Activated CD8-positive, alpha-beta memory T cell treated with anti-CD3 and anti-CD28 coated beads for 36 hours (primary cell): ENCODE data around the gene MRPS21. TPM values are rescaled to one million over a fixed set of nuclear protein-coding genes. Genes with fewer than 3 reads are reported as not detected.

Source experiments
- CTCF ChIA-PET: fragments of 350-600 bp; sonication (Branson Sonifier 250); formaldehyde crosslinking; loops from one replicate; lab custom pipeline; 2021; ENCODE audit warnings: antibody characterized with exemption; lab: Charles Lee
- POLR2A ChIA-PET: fragments of 350-600 bp; sonication (Branson Sonifier 250); formaldehyde crosslinking; loops from one replicate; lab custom pipeline; 2021; ENCODE audit warnings: antibody characterized with exemption; lab: Charles Lee
- total RNA-seq, 2 experiments: library from RNA; stranded (reverse); gene quantifications; one replicate each; pipeline ENCODE4 v1.2.3, GENCODE V29; 2021

Gene MRPS21
- total RNA-seq, 2 experiments from 2014 or later, result 78.1 to 79.1 TPM

GRCh38 chr1:150321826-150322166 lies 28.1 kb downstream of the MRPS21 start:
- POLR2A ChIA-PET, result interaction anchor here (0.6 to 1.6 kb wide), 5 partner anchors 41 to 251 kb away, joined by 3 to 8 read pairs (median 3); partner anchors contain the start of gene RPRD2

GRCh38 chr1:150322310-150322709 lies 28.6 kb downstream of the MRPS21 start:
- ChIA-PET CTCF (interaction anchor here (0.7 to 1.2 kb wide), 2 partner anchors 10 to 293 kb away, joined by 3 read pairs; no protein-coding TSS in a partner anchor), POLR2A (interaction anchor here (0.5 to 1.6 kb wide), 8 partner anchors 9 to 298 kb away, joined by 3 to 8 read pairs (median 5); partner anchors contain the start of gene RPRD2)

More at GRCh38 chr1:150321826-150322166, 28.1 kb downstream of the MRPS21 start:
- CTCF ChIA-PET, result interaction anchor here (1.2 kb wide), 1 partner anchor 10 kb away, joined by 3 read pairs; no protein-coding TSS in a partner anchor

GRCh38 chr1:150332651-150333290 lies 39.1 kb downstream of the MRPS21 start:
- CTCF ChIA-PET, result interaction anchor here (0.7 to 1.6 kb wide), 2 partner anchors 10 to 231 kb away, joined by 3 read pairs; no protein-coding TSS in a partner anchor
- POLR2A ChIA-PET, result no interaction called here

GRCh38 chr1:150346316-150346715 lies 52.7 kb downstream of the MRPS21 start:
- ChIA-PET POLR2A (interaction anchor here (0.6 to 0.9 kb wide), 3 partner anchors 8 to 610 kb away, joined by 3 to 7 read pairs (median 3); partner anchors contain the start of gene FALEC), CTCF (interaction anchor here (1.6 kb wide), 1 partner anchor 17 kb away, joined by 3 read pairs; the partner anchor contains the start of gene RPRD2)

- CTCF ChIA-PET, result interaction anchor here (0.6 kb wide), 1 partner anchor 48 kb away, joined by 4 read pairs; no protein-coding TSS in a partner anchor
- POLR2A ChIA-PET, result no interaction called here
Observed at GRCh38 chr1:150352866-150353265, 59.2 kb downstream of the MRPS21 start.

Other genes starting within 250 kb of the MRPS21 start
- gene VPS45, start 226.1 kb upstream of the MRPS21 start, total RNA-seq, result 10 to 100 TPM; 25.7 to 27.0 TPM
- gene PLEKHO1, start 143.9 kb upstream of the MRPS21 start, total RNA-seq, result 10 to 100 TPM; 34.2 to 35.0 TPM
- 100 to 1,000 TPM; 161 TPM for gene ANP32E, start 57.7 kb upstream of the MRPS21 start, total RNA-seq
- not detected for gene CA14, start 36.1 kb upstream of the MRPS21 start, total RNA-seq
- gene APH1A, start 24.8 kb upstream of the MRPS21 start, total RNA-seq, result 100 to 1,000 TPM; 129 TPM
- gene C1orf54, start 21.1 kb upstream of the MRPS21 start, total RNA-seq, result 1 to 10 TPM in 1 of 2 experiments, under 1 TPM in 1; 0.61 to 1.1 TPM
- 1 to 10 TPM; 5.2 to 7.3 TPM for gene CIART, start 11.3 kb upstream of the MRPS21 start, total RNA-seq
- 10 to 100 TPM; 66.5 to 68.9 TPM for gene PRPF3, start 27.7 kb downstream of the MRPS21 start, total RNA-seq
- 10 to 100 TPM; 20.1 to 20.4 TPM for gene RPRD2, start 70.3 kb downstream of the MRPS21 start, total RNA-seq
- 10 to 100 TPM; 53.5 to 56.2 TPM for gene TARS2, start 193.6 kb downstream of the MRPS21 start, total RNA-seq
- 1 to 10 TPM; 1.3 to 1.5 TPM for gene ECM1, start 214.2 kb downstream of the MRPS21 start, total RNA-seq
- under 1 TPM in 1 of 2 experiments, not detected in 1; 0.55 TPM for gene FALEC, start 221.9 kb downstream of the MRPS21 start, total RNA-seq